Endometrial microvascular endothelial cells (primary cell): ENCODE data around the gene PLEKHA4. TPM values are rescaled to one million over a fixed set of nuclear protein-coding genes. Genes with fewer than 3 reads are reported as not detected.
"Not testable (repeated sequence)": the region's sequence is repeated elsewhere in the genome, so short reads cannot be mapped to it uniquely, and the experiment has no call there.

Source experiments
- in situ Hi-C: cut with HindIII; loops from 2 replicates; pipeline ENCODE4 v1.10.0; 2017; ENCODE audit warnings: low sequenced_read_pairs, low pct_unique_long_range_greater_than_20kb; ENCODE audit errors: inconsistent ontology term
- total RNA-seq: library from RNA; depleted of rRNA; stranded (reverse); fragments of >200 nt; gene quantifications from one replicate; pipeline ENCODE4 v1.2.3, GENCODE V29; 2015; ENCODE audit errors: inconsistent ontology term

PLEKHA4 gene, protein sequence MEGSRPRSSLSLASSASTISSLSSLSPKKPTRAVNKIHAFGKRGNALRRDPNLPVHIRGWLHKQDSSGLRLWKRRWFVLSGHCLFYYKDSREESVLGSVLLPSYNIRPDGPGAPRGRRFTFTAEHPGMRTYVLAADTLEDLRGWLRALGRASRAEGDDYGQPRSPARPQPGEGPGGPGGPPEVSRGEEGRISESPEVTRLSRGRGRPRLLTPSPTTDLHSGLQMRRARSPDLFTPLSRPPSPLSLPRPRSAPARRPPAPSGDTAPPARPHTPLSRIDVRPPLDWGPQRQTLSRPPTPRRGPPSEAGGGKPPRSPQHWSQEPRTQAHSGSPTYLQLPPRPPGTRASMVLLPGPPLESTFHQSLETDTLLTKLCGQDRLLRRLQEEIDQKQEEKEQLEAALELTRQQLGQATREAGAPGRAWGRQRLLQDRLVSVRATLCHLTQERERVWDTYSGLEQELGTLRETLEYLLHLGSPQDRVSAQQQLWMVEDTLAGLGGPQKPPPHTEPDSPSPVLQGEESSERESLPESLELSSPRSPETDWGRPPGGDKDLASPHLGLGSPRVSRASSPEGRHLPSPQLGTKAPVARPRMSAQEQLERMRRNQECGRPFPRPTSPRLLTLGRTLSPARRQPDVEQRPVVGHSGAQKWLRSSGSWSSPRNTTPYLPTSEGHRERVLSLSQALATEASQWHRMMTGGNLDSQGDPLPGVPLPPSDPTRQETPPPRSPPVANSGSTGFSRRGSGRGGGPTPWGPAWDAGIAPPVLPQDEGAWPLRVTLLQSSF
- total RNA-seq, result not detected

DNA sequence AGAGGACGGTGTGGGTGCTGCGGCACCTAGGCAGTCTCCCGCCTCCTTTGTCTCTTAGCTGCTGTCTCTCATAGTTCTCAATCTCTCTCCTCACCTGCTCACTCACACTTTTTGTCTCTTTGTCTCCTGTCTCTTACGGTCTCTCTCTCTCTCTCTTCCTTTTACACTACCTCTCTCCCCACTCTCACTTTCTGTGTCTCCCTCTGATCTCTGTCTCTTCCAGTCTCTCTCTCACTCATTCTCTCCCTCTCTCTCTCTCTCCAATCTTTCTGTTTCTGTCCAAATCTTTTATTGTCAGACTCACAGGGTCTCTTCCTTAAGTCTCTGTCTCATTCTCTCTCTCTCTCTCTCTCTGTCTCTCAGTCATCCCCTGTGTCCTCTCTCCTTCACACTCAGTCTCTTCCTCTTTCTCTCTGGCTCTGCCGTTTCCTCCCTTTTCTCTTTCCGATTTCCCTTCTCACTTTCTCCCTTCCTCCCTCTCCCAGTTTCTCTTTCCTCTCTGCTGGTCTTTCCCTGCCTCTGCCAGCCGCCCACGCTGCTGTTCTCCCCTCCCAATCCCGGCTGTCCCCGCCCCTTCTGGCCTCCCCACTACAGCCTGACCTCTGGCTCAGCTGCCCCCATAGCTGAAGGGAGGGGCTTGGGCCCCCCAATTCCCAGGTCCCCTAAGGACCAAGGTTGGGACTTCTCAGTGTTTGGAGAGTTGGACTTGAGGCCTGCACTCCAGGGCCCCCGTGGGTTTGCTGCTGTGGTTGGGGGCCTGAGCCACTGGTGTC is at the start of gene PLEKHA4:
Gene PLEKHA4, minus strand, starts transcription at position 504 of the 773 bp plus-strand sequence. CDS start 997 bp downstream, outside the sequence.
- in situ Hi-C loops, result no loop called here

DNA sequence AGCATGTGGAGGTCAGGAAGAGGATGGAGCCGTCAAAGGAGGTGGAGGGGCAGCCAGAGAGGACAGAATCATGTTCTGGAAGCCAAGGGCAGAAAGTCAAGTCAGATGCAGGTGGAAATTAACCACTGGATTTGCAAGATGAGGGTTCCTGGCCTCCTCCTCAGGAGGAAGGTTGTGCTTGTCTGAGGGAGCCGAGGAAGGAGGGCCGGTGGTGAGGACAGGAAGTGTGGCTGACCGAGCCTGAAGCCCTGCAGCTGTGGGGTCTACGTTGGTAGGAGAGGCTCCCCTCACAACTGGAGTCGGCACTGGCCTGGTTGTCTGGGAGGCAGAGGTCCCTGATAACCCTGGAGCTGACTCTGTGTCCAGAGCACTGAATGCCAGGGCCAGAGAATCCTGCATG is 49.7 kb upstream of the PLEKHA4 start:
- in situ Hi-C loops, result no loop called here

DNA sequence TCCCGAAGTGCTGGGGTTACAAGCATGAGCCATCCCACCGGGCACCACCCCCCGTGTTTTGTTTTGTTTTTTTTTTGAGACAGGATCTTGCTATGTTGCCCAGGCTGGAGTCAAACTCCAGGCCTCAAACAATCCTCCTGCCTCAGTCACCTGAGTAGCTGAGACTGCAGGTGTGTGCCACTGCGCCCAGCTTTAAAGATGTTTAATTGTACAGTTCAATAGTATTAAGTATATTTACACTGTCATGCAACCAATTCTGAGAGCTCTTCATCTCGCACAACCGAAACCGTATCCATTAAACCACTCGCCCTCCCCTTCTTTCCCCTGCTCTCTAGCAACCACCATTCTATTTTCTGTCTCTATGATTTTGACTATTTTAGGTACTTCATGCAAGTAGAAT is 47.3 kb upstream of the PLEKHA4 start:
- in situ Hi-C loops, result no loop called here

DNA sequence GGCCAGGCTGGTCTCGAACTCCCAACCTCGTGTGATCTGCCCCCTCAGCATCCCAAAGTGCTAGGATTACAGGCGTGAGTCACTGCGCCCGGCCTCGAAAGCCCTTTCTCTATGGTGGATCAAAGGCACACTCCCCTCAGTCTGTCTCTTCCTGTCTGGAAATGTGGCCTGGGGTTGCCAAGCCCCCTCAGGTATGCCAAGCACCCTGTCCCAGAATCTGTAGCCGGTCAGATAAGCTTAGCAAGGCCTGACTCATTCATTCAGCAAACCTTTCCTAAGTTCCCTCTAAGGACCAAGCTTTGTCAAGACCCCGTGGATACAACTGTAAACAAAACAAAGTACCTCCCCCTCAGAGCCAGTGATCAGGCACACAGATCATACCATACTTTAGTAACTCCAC is 45.8 kb upstream of the PLEKHA4 start:
- in situ Hi-C loops, result no loop called here

DNA sequence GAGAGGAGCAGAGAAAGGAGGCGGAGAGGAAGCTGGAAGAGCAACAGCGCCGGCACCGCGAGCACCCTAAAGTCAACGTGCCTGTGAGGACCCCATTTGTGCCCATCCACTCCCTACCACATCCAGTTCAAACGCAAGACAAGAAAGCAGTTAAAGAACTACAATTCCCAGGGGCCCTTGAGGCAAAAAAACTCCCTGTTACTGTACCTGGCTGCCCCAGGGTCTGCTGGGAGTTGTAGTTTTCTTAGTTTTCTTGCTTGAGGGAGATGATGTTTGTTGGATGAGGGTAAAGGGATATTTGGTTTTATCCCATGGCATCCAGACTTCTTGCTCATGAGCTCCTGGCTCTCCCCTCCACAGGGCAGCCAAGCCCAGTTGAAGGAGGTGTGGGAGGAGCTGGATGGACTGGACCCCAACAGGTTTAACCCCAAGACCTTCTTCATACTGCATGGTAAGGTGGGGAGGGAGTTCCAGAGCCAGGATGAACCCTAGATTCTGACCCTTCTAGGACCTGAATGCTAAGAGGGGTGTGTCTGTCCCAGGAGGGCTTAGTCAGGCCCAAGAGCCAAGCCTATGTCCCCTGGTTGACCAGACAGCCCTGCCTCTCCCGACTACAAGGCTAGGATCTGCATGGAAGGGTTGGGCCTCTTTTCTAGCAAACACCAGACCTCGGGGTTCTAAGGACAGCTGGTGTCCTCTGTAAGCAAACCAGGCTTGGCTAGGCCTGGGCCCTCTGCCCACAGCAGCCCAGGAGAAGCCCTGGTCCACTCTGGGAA is 44.9 kb upstream of the PLEKHA4 start:
- in situ Hi-C loops, result no loop called here

DNA sequence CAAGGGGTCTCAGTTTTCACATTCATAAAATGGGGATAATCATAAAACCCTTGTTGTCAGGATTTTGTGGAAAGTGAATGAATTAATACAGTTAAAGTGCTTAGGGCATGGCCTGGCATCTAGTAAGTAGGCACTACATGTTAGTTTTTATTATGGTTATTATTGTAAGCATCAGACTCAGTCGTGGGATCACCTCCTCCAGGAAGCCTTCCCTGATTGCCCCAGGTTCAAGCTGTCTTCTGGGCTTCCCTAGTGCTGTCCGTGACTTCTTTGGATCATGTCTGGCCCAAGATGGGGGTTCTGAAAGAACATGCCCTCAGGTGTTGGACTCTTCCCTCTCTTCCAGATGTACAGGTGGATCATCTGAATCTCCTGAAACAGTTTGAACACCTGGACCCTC is 42.4 kb upstream of the PLEKHA4 start:
- in situ Hi-C loops, result no loop called here

DNA sequence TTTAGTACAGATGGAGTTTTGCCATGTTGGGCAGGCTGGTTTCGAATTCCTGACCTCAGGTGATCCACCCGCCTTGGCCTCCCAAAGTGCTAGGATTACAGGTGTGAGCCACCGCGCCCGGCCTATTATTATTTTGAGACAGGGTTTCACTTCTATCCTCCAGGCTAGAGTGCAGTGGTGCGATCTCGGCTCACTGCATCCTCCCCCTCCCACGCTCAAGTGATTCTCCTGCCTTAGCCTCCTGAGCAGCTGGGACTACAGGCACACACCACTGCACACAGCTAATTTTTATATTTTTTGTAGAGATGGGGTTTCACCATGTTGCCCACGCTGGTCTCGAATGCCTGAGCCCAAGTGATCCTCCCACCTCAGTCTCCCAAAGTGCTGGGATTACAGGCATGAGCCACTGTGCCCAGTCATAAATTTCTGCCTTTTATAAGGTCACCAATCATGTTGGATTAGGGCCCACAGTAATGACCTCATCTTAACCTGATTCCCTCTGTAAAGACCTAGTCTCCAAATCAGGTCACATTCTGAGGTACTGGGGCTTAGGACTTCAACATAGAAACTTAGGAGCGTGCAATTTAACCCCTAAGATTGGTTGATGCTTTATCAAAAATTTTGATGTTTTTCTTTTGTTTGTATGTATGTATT is 41.1 kb upstream of the PLEKHA4 start:
- in situ Hi-C loops, result not testable (repeated sequence)

DNA sequence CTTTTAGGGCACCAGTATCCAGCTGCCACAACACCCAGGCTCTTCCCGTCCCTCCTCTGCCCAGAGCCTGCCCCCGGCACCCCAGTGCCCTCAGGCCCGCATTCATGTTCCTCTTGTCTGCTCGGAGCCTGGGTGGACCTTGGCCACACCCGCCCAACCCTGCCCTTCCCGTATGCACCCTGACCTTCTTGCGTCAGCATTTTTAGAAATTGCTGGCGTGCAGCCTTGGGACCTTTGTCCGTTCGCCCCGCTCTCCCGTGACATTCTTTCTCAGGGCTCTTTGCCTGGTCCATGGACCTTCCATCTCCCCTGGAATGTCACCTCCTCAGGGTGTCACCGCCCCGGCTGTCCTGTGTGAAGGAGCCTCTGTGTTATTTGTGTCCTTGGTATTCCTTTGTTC is 39.3 kb upstream of the PLEKHA4 start:
- in situ Hi-C loops, result no loop called here

DNA sequence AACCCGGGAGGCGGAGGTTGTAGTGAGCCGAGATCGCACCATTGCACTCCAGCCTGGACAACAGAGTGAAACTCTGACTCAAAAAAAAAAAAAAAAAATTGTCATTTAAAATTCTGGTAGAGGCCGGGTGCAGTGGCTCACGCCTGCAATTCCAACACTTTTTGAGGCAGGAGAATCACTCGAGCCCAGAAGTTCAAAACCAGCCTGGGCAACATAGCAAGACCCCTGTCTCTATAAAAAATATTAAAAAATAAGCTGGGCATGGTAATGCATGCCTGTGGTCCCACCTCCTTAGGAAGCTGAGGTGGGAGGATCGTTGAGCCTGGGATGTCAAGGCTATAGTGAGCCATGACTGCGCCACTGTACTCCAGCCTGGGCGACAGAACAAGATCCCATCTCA is 37.9 kb upstream of the PLEKHA4 start:
- in situ Hi-C loops, result no loop called here

DNA sequence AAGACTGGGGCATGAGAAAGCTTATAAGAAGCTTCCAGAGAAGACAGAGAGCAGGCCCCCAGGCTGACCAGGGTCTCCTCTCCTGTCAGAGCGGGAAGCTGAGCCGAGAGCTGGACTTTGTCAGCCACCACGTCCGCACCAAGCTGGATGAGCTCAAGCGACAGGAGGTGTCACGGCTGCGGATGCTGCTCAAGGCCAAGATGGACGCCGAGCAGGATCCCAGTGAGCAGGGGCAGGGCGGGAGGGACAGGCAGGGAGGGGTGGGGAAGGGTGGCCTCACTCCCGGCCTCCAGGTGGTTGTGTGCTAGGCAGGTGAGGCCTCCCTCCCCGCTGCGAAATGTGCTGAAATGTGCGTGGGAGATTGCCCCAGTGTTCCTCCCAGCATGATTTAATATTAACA is 37.2 kb upstream of the PLEKHA4 start:
- in situ Hi-C loops, result no loop called here

DNA sequence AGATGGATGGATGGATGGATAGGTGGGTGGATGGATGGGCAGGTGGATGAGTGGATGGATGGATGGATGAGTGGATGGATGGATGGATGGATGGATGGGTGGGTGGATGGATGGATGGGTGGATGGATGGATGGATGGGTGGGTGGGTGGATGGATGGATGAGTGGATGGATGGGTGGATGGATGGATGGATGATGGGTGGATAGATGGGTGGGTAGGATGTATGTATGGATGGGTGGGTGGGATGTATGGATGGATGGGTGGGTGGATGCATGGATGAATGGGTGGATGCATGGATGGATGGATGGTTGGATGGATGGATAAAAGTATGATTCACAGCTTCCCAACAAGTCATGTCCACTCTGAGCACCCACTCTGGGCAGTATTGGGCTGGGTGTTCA is 35.4 kb upstream of the PLEKHA4 start:
- in situ Hi-C loops, result not testable (repeated sequence)

DNA sequence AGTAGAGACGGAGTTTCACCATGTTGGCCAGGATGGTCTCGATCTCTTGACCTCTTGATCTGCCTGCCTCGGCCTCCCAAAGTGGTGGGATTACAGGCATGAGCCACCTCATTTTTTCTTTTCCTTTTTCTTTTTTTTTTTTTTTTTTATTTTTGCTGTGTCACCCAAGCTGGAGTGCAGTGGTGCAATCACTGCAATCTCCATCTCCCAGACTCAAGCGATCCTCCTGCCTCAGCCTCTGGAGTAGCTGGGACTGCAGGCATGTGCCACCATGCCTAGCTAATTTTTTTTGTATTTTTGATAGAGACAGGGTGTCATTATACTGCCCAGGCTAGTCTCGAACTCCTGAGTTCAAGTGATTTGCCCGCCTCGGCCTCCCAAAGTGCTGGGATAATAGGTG is 33.9 kb upstream of the PLEKHA4 start:
- in situ Hi-C loops, result not testable (repeated sequence)

DNA sequence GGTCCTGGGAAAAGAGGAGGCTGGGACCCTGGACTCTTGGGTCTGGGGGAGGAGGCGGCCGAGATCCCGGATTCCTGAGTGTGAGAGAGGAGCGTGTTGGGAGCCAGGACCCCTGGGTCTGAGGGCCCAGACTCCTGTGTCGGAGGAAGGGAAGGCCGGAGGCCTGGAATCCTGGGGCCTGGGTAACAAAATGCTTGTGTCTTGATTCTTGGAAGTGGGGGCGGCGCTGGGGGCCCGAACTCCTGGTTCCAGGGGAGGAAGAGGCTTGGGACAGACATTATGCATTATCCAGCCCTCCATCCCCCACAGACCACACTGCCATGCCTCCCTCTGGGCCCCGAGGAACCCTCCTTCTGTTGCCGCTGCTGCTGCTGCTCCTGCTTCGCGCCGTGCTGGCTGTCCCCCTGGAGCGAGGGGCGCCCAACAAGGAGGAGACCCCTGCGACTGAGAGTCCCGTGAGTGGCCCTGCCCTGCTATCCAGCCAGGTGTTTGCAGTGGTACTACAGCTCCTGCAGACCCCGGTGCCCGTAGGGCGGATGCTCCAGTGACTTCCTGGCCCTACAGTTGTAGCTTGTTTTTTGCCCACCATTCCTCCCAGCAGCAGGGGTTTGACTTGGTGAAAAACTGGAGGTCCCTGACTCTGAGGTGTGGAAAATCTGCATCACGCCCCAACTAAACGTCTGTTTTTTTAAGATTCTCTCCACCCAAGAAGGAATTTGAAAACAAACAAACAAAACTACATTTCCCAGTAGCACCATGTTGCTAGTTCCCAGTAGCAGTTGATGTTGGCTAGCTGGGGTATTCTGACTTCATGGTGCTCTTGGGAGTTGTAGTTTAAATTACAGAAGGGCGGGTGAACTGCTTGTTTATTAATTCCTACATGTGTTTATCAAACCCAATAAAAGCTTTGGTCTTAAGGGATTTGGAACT is 32.3 kb upstream of the PLEKHA4 start:
- in situ Hi-C loops, result no loop called here

DNA sequence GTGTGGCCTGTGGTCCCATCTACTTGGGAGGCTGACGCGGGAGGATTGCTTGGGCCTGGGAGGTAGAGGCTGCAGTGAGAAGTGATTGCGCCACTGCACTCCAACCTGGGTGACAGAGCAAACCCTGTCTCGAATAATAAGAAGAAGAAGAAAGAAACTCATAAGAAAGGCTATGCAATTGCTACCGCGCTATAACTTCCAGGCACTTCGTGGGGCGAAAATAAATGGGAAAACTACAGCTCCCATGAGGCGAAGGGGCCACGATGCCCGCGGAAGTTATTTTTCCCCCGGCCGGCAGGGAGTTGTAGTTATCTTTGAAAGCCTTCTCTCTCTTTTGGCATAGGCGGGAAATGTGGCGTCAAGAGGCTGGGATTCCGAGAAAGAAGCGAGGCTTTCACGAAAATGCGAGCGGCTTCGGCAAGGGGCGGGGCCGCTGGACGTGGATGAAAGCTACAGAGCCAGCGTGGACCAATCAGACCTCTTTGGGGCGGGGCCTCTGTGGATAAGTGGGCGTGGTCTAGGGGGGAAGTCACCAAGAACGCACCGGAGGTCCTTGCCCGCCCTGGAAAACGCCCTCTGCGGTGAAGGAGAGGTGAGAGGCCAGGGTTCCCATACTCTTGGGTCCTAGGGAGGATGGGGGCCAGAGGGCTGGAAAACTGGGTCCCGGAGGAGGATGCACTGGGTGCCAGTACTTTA is 31.5 kb upstream of the PLEKHA4 start, which contains the start of gene NUCB1:
Gene NUCB1, plus strand, starts transcription at position 532 of the 696 bp plus-strand sequence. CDS start 485 bp downstream, outside the sequence.
- in situ Hi-C loops, result no loop called here

DNA sequence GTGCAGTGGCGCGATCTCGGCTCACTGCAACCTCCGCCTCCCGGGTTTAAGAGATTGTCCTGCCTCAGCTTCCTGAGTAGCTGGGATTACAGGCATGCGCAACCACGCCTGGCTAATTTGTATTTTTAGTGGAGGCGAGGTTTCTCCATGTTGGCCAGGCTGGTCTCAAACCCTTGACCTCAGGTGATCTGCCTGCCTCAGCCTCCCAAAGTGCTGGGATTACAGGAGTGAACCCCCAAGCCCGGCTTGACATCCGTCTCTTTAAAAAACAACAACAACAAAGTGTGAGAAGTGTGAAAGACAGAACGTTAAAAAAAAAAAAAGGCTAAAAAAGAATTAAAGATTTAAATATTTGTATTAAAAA is 31.0 kb upstream of the PLEKHA4 start:
- in situ Hi-C loops, result not testable (repeated sequence)

DNA sequence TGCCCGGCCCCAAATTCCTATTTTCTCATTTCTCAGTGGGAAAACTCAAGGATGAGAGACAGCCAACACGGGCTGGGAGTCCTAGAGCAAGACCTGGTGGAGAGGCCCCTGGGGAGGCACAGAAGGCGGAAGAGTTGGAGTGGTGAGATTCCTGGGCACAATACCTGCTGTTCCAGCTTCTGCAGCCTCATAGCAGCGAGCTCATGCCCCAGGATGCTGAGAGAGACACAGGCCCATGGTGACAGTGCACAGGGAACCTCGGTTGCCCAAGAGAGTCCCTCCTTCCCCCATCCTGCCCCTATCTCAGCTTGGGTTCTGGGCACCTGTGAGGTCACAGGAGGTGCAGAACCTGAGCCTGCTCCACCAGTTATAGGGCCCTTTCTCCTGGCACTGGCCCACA is 28.8 kb upstream of the PLEKHA4 start:
- in situ Hi-C loops, result no loop called here
